Fibroblast of pulmonary artery (primary cell): ENCODE data around the gene MYO5C.
A peak's percentile ranks its signal among the peaks of the same experiment; 100 is the strongest.

Experiments used
- DNase-seq: peaks from one replicate; pipeline ENCODE4 v3.0.0-alpha.2; 2010; ENCODE audit warnings: low read depth
- H3K4me3 ChIP-seq: replicated peaks from 2 replicates; pipeline ENCODE4 v1.5.1; 2011; ENCODE audit warnings: low read depth, mild to moderate bottlenecking, control low read depth, low read length, moderate library complexity
- CTCF ChIP-seq: IDR thresholded peaks from 2 replicates; pipeline ENCODE4 v1.5.1; 2011; ENCODE audit warnings: mild to moderate bottlenecking, control low read depth, low read length, inconsistent platforms; ENCODE audit errors: missing control alignments

The MYO5C gene

GRCh38 chr15:52261026-52261425, 34.6 kb downstream of the MYO5C start:
- no peak for DNase-seq
- no peak overlapping the region for H3K4me3 ChIP-seq
- TF ChIP-seq CTCF, result no peak

GRCh38 chr15:52259503-52259902, 36.1 kb downstream of the MYO5C start:
- no peak for DNase-seq
- no peak overlapping the region for H3K4me3 ChIP-seq
- no peak for TF ChIP-seq CTCF

GRCh38 chr15:52258461-52258860, 37.1 kb downstream of the MYO5C start:
- no peak for DNase-seq
- H3K4me3 ChIP-seq, result no peak overlapping the region
- TF ChIP-seq CTCF, result no peak

- TF ChIP-seq CTCF, result no peak
- no peak overlapping the region for H3K4me3 ChIP-seq
- peak; percentile 50 for DNase-seq
Observed at GRCh38 chr15:52257734-52258062, 37.9 kb downstream of the MYO5C start.

- no peak overlapping the region for H3K4me3 ChIP-seq
- no peak for TF ChIP-seq CTCF
- peak; percentile 18 for DNase-seq
Observed at GRCh38 chr15:52256930-52257733, 38.5 kb downstream of the MYO5C start.

GRCh38 chr15:52256366-52256765, 39.2 kb downstream of the MYO5C start:
- peak; percentile 87 for DNase-seq
- no peak overlapping the region for H3K4me3 ChIP-seq
- TF ChIP-seq CTCF, result peak; percentile 65

- H3K4me3 ChIP-seq, result no peak overlapping the region
- TF ChIP-seq CTCF, result no peak
- DNase-seq, result no peak
Observed at GRCh38 chr15:52255935-52256334, 39.7 kb downstream of the MYO5C start.
